HUES64 (cell line): ENCODE data around the gene HOXA9.

Source experiments
- H3K27ac ChIP-seq: 2 replicates; pipeline ENCODE4 v1.7.0; 2013; ENCODE audit warnings: low read depth, low read length, inconsistent platforms
- H3K27me3 ChIP-seq: 2 replicates; pipeline ENCODE4 v1.6.1; 2013; ENCODE audit warnings: mild to moderate bottlenecking, low read length; ENCODE audit not compliant: insufficient read depth
- H3K36me3 ChIP-seq: 2 replicates; pipeline ENCODE4 v1.6.1; 2013; ENCODE audit warnings: mild to moderate bottlenecking, low read length; ENCODE audit not compliant: insufficient read depth
- H3K4me1 ChIP-seq: 2 replicates; pipeline ENCODE4 v1.6.1; 2013; ENCODE audit warnings: mild to moderate bottlenecking, low read length, moderate library complexity; ENCODE audit not compliant: insufficient read depth
- H3K4me3 ChIP-seq: 2 replicates; pipeline ENCODE4 v1.5.1; 2013; ENCODE audit warnings: mild to moderate bottlenecking, low read length, moderate library complexity
- H3K9ac ChIP-seq: 2 replicates; pipeline ENCODE4 v1.6.1; 2013; ENCODE audit warnings: mild to moderate bottlenecking, low read depth, low read length
- H3K9me3 ChIP-seq: 2 replicates; pipeline ENCODE4 v1.6.1; 2013; ENCODE audit warnings: low read depth, low read length; ENCODE audit not compliant: insufficient read depth
- WGBS: fragments of 150-250, 120-280 bp; methylation state at CpG from one replicate; pipeline ENCODE4 v1.1.7; 2013; ENCODE audit warnings: missing lambda C conversion rate; 5-methylcytosine and 5-hydroxymethylcytosine counted together

Gene HOXA9

DNA sequence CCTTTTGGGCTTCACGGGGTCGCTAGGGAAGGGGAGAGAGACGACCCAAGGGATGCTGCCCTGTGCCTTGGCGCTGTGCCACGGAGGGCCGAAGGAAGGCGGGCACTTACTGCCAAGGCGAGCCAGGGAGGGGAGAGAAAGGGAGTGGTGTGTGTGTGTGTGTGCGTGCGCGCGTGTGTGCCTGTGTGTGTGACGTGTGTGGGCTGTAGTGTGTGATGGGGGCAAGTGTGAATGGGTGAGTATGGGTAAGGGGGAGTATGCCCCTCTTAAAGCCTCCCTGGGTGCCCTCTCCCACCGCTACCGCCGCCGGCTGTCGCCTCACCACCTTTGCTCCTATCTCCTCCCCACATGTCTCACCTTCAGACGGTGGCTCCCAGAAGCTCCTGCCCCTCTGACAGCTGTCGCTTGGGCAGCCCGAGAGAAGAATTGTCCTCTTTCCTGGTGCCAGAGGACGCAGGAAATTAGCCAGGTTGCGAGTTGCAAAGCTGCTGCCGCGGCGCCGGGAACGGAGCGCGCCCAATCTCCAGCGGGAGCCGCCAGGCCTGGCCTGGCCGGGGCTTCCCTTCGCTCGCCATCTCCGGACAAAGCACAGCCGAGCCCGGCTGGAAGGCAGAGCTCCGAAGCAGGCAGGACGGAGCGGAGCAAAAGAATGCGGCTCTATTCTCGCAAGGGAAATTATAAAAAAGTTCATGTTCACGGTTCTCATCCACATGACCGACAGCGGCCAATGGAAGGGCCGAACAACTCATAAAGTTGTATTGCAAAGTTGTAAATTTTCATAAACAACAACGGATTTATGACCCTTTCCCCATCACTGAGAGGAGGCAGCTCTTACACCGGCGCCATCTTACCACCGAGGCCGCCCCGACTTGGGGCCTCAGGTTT, 13.2 kb downstream of the HOXA9 start, which contains the start of gene HOXA3:
HOXA3 (minus strand) TSS at position 653 of the 885 bp plus-strand sequence. CDS start 41,943 bp downstream, outside the sequence.
- Histone ChIP-seq H3K9me3 (peaks cover 3% of the 10 kb centered on the region; the same call in 1 of the 2 replicates), H3K4me3 (no peak within 1 kb of the TSS), H3K27ac (no peak within 1 kb of the TSS), H3K27me3 (peaks cover 100% of the 10 kb centered on the region), H3K9ac (no peak within 1 kb of the TSS), H3K4me1 (no peaks in the 10 kb centered on the region; the same call in 1 of the 2 replicates), H3K36me3 (no peaks in the 10 kb centered on the region)
- 8% methylated on average over 53 of the region's 53 CpGs for WGBS

GRCh38 chr7:27151341-27151930, 13.9 kb downstream of the HOXA9 start:
- Histone ChIP-seq H3K27ac (no peak overlapping the region), H3K9me3 (no peaks in the 10 kb centered on the region), H3K4me1 (no peaks in the 10 kb centered on the region; the same call in 1 of the 2 replicates), H3K4me3 (peak overlapping the region; percentile 34), H3K9ac (no peak overlapping the region), H3K27me3 (peaks cover 100% of the 10 kb centered on the region), H3K36me3 (no peaks in the 10 kb centered on the region)
- WGBS = 6% methylated on average over 27 of the region's 27 CpGs

DNA sequence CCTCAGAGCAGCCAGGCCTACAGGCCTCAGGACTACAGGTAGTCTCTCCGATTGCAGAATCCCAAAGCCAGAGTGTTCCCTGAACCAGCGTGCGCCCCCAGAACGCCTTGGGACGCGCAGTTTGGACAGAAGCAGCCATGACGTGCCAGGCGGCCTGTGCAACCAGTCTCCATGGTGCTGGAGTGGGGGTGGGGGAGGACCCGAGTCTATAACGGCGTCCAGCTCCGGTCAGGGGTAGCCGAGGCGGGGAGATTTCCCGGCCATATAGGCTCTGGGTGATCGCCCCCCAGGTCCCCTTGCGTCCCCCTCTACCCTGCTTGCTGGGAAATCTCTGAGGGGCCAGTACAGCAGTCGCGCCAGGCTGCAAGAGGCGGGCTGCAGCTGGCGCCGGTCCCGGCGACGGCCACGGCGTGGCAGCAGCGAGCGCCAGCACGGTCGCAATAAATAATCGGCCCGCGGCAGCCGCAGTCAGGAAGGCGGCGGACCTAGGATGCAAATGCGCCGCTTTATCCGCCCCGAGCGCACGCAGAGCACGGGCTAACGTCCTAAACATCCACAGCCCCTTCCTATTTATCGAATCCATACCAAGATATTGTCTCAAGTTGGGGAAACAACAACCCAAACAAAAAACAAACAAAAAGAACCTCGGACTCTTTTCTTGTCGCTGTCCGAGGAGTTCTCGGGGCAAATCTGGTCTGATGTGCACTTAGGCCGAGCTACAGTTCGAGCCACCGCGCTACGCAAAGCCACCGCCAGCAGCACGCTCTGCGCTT, 14.6 kb downstream of the HOXA9 start:
- no peaks in the 10 kb centered on the region for H3K36me3 ChIP-seq
- no peak overlapping the region for H3K27ac ChIP-seq
- H3K9ac ChIP-seq = no peak overlapping the region
- H3K27me3 ChIP-seq = peaks cover 100% of the 10 kb centered on the region
- H3K9me3 ChIP-seq = no peaks in the 10 kb centered on the region
- no peaks in the 10 kb centered on the region for H3K4me1 ChIP-seq
- 3% methylated on average over 58 of the region's 58 CpGs for WGBS
- peak overlapping the region; percentile 34 for H3K4me3 ChIP-seq

DNA sequence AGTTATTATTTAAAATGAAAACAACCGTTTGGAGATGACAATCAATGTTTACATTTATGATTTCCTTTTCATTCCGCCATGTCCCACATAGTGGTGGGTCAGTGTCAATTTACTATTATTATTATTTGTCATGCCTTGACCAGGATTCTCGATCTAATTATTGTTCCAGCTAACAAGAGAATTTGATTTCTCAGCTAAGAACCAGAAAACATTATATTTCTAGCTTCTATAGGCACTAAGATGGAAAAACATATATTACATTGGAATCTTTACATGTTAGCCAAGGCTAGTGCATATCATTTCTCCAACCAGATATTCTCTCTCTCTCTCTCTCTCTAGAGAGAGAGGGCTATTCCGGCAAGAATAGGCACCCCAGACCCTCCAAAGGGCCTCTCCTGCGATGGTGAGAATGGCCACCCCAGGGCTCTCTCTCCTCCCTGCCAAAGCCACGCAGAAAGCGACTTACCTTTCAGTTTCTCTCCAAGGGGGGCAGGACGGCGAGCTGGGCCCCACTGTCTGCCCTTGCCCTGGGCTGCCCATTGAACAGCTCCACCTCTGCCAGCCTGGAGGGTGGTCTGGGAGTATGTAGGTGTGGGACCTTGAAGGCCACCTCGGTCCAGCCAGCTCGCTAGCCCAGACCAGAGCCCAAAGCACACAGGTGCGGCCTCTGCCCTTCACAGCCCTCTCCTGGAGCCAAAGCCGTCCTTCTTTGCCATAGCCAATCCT, 15.3 kb downstream of the HOXA9 start:
- no peak overlapping the region for H3K9ac ChIP-seq
- H3K36me3 ChIP-seq = no peaks in the 10 kb centered on the region
- H3K27me3 ChIP-seq = peaks cover 100% of the 10 kb centered on the region
- no peaks in the 10 kb centered on the region for H3K4me1 ChIP-seq
- peak overlapping the region; percentile 34; the same call in 1 of the 2 replicates for H3K4me3 ChIP-seq
- no peak overlapping the region for H3K27ac ChIP-seq
- H3K9me3 ChIP-seq = no peaks in the 10 kb centered on the region
- 39% methylated on average over 11 of the region's 13 CpGs for WGBS

DNA sequence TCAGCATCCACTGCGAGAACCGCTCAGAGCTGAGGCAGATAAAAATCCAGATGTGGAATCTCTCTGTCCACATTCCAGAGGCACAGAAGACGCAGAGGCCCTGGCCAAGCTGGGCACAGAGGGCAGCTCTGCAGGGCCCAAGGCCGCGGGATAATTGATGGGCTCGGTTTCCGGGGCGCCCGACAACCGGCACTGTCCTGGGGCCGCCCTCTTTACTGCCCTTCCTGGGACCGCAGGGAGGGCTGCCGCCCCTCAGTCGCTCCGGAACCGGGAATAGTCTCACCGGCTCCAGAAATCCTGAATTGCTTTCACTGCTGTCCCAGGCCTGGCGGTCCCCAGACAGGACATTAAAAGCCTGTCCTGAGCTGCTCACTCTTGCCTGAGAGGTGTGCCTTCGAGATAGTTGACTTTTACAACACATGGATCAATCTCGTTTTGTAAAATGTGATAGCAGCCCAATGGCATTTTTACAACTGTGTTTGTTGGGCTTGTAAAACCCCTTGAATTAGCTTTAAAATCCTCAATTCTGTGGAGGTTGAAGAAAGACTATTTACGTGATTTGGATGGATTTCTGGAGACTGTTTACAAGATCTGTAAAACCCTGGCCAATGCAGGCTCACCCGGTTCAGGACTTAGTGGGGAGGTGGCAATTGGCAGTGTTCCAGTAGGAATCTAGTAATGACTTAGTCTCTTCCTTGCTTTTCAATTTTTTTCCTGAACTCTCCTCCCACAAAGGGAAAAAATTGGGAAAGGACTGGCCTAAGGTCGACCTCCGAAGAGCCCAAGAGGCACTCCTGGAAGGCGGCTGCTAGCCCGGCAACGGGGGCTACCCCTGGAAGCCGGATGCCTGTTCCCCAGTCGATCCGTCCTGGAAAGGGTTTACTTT, 16.3 kb downstream of the HOXA9 start:
- Histone ChIP-seq H3K9ac (no peak overlapping the region), H3K4me3 (no peak overlapping the region)

GRCh38 chr7:27148031-27148755, 17.1 kb downstream of the HOXA9 start:
- no peaks in the 10 kb centered on the region for H3K9me3 ChIP-seq
- H3K27me3 ChIP-seq = peaks cover 100% of the 10 kb centered on the region
- no peak overlapping the region for H3K4me3 ChIP-seq
- H3K36me3 ChIP-seq = no peaks in the 10 kb centered on the region
- no peak overlapping the region for H3K9ac ChIP-seq
- 20% methylated on average over 28 of the region's 28 CpGs for WGBS
- H3K27ac ChIP-seq = no peak overlapping the region
- peaks cover 3% of the 10 kb centered on the region; the same call in 1 of the 2 replicates for H3K4me1 ChIP-seq

More for the DNA sequence above, 16.3 kb downstream of the HOXA9 start:
- no peaks in the 10 kb centered on the region for H3K36me3 ChIP-seq
- no peak overlapping the region for H3K27ac ChIP-seq
- 38% methylated on average over 30 of the region's 30 CpGs for WGBS
- H3K4me1 ChIP-seq = no peaks in the 10 kb centered on the region
- H3K27me3 ChIP-seq = peaks cover 100% of the 10 kb centered on the region
- no peaks in the 10 kb centered on the region for H3K9me3 ChIP-seq

DNA sequence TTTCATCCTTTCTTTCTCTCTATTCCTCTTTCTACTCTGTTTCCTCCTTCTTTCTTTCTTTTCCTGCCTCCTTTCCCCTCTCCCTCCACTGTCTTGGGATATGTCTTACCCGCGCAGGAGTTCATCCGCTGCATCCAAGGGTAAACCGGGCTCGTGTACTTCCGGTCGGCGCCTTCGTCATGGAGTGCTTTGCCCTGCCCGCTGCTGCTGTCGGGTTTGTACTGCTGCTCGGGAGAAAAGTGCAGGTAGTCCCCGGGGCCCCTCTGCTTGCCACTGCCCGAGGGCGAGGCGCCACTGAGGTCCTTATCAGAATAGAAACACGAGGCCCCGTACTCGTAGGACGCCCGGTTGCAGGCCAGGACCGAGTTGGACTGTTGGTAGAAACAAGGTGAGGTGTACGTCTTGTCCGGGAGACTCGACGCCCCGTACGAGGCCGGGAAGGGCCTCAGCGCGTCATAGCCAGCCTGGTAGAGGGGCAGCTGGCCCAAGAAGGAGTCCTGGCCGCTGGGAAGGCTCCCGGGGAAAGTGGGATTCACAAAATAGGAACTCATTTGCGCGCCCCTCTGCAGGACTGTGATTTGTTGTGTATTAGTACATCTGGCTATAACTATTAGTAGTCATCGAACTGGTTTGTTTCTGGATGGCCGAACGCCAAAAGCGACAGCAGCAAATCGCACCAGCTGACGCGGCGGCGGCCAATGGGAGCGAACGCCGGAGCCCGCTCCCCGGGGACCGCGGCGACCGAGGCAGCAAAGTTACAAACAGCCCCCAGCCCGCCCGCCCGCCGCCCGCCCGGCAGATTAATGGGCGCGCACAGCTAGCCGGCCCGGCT, 17.9 kb downstream of the HOXA9 start, which contains the start of gene HOXA6:
HOXA6 (minus strand) TSS at position 576 of the 832 bp plus-strand sequence; CDS start at position 551, 25 bp downstream.
- peaks cover 3% of the 10 kb centered on the region; the same call in 1 of the 2 replicates for H3K4me1 ChIP-seq
- H3K36me3 ChIP-seq = no peaks in the 10 kb centered on the region
- H3K9ac ChIP-seq = no peak within 1 kb of the TSS
- no peaks in the 10 kb centered on the region for H3K9me3 ChIP-seq
- no peak within 1 kb of the TSS for H3K4me3 ChIP-seq
- 12% methylated on average over 63 of the region's 63 CpGs for WGBS
- H3K27me3 ChIP-seq = peaks cover 100% of the 10 kb centered on the region
- no peak within 1 kb of the TSS for H3K27ac ChIP-seq

GRCh38 chr7:27146491-27147198, 18.7 kb downstream of the HOXA9 start:
- WGBS = 58% methylated on average over 5 of the region's 5 CpGs
- Histone ChIP-seq H3K27ac (no peak overlapping the region), H3K9ac (no peak overlapping the region), H3K4me3 (no peak overlapping the region), H3K36me3 (no peaks in the 10 kb centered on the region), H3K4me1 (peaks cover 3% of the 10 kb centered on the region; the same call in 1 of the 2 replicates), H3K9me3 (no peaks in the 10 kb centered on the region), H3K27me3 (peaks cover 100% of the 10 kb centered on the region)
